Breast epithelium (tissue), 4 donors: Measurements from ENCODE around the gene BTK. TPM values are rescaled to one million over a fixed set of nuclear protein-coding genes. Genes with fewer than 3 reads are reported as not detected.

Experiments used
- DNase-seq, 2 donors: peaks; one replicate each; pipeline ENCODE4 v3.0.0-alpha.2; 2019; ENCODE audit warnings: low spot score in 2 of 2
- H3K27ac ChIP-seq, 2 donors: fragments of 200-600 bp; sonication (generic) in 1 of 2; one replicate each; pipeline ENCODE4 v1.5.1; 2016 to 2019; ENCODE audit warnings: mild to moderate bottlenecking in 1 of 2
- H3K27me3 ChIP-seq, 2 donors: fragments of 200-600 bp; sonication (generic) in 1 of 2; one replicate each; pipeline versions ENCODE4 v1.5.1 to v1.6.0; 2017 to 2019; ENCODE audit warnings: control low read depth in 1 of 2, mild to moderate bottlenecking in 1 of 2
- H3K36me3 ChIP-seq: fragments of 200-600 bp; one replicate; pipeline ENCODE4 v1.5.1; 2019
- H3K4me1 ChIP-seq, 2 donors: fragments of 200-600 bp; sonication (generic); one replicate each; pipeline ENCODE4 v1.5.1; 2016 to 2019; ENCODE audit warnings: control low read depth in 1 of 2
- H3K4me3 ChIP-seq, 3 donors: fragments of 200-600 bp; sonication (generic); 1 replicate in 2 of 3; 2 replicates in 1 of 3; pipeline ENCODE4 v1.5.1; 2016 to 2019; ENCODE audit warnings: mild to moderate bottlenecking in 3 of 3, moderate library complexity in 2 of 3
- H3K9me3 ChIP-seq, 2 donors: fragments of 200-600 bp; sonication (generic) in 1 of 2; one replicate each; pipeline ENCODE4 v1.5.1; 2016 to 2019; ENCODE audit warnings: control low read depth in 1 of 2
- POLR2A ChIP-seq: fragments of 450-650 bp; IDR thresholded peaks from one replicate; pipeline ENCODE4 v1.6.1; 2016; ENCODE audit warnings: antibody characterized with exemption, mild to moderate bottlenecking, moderate library complexity
- POLR2AphosphoS5 ChIP-seq, 3 donors: sonication (generic); formaldehyde crosslinking; IDR thresholded peaks; one replicate each; pipeline ENCODE4 v1.6.1; 2017; ENCODE audit warnings: antibody characterized with exemption in 3 of 3
- intact Hi-C: fragments of 100-400 bp; cut with DNase I; formaldehyde crosslinking; loops from one replicate; pipeline ENCODE4 v1.15.1; 2023; ENCODE audit warnings: low total_unique reads
- total RNA-seq, 3 donors: library from RNA; depleted of rRNA; stranded (reverse); fragments of >200 nt; gene quantifications; one replicate each; pipeline ENCODE4 v1.1.0, GENCODE V29; 2016
- TF ChIP-seq, protein P1 (sequence below), 3 donors: fragments of 450-650 bp; IDR thresholded peaks; one replicate each; pipeline ENCODE4 v1.5.1; 2016 to 2017; ENCODE audit warnings: antibody characterized with exemption in 3 of 3, mild to moderate bottlenecking in 3 of 3, moderate library complexity in 3 of 3

BTK gene
- total RNA-seq, 3 donors from 2014 or later, result 3.9 to 19.7 (median 7.9) TPM

GRCh38 chrX:101370888-101371504, 15.0 kb downstream of the BTK start:
- no peaks in the 10 kb centered on the region for H3K4me1 ChIP-seq
- no peaks in the 10 kb centered on the region for H3K9me3 ChIP-seq
- H3K27me3 ChIP-seq, result peaks cover 0 to 47% of the 10 kb centered on the region in 2 donors
- intact Hi-C loops, result no loop called here
- H3K27ac ChIP-seq, result no peak overlapping the region
- H3K36me3 ChIP-seq, result no peaks in the 10 kb centered on the region
- no peak overlapping the region for H3K4me3 ChIP-seq
- TF ChIP-seq POLR2AphosphoS5 (IDR thresholded peaks at IDR 0.05), result no peak
- TF ChIP-seq, protein P1, sequence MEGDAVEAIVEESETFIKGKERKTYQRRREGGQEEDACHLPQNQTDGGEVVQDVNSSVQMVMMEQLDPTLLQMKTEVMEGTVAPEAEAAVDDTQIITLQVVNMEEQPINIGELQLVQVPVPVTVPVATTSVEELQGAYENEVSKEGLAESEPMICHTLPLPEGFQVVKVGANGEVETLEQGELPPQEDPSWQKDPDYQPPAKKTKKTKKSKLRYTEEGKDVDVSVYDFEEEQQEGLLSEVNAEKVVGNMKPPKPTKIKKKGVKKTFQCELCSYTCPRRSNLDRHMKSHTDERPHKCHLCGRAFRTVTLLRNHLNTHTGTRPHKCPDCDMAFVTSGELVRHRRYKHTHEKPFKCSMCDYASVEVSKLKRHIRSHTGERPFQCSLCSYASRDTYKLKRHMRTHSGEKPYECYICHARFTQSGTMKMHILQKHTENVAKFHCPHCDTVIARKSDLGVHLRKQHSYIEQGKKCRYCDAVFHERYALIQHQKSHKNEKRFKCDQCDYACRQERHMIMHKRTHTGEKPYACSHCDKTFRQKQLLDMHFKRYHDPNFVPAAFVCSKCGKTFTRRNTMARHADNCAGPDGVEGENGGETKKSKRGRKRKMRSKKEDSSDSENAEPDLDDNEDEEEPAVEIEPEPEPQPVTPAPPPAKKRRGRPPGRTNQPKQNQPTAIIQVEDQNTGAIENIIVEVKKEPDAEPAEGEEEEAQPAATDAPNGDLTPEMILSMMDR (IDR thresholded peaks at IDR 0.05), result no peak
- no peak for DNase-seq

DNA sequence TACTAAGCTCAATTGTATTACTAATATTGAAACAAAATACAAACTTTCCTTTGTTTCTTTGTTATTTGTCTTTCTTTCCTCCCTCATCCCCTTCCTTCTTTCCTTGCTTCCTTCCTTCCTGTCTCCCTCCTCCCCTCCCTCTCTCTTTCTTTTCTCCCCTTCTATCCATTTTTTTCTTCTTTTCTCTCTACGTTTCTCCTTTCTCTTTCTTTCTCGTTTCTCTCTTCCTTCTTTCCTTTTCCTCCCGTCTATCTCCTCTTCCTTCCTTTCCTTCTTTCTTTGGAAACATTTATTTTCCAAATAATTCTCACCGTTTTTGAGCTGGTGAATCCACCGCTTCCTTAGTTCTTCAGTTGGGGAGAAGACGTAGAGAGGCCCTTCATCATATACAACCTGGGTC, 16.3 kb downstream of the BTK start:
- no peak for DNase-seq
- no peak for TF ChIP-seq POLR2AphosphoS5 (IDR thresholded peaks at IDR 0.05)
- no peak for TF ChIP-seq POLR2A
- TF ChIP-seq, protein P1 (IDR thresholded peaks at IDR 0.05), result no peak
- Histone ChIP-seq H3K36me3 (no peaks in the 10 kb centered on the region), H3K4me1 (no peaks in the 10 kb centered on the region), H3K27ac (no peak overlapping the region), H3K4me3 (no peak overlapping the region), H3K9me3 (no peaks in the 10 kb centered on the region), H3K27me3 (peaks cover 0 to 49% of the 10 kb centered on the region in 2 donors)
- intact Hi-C loops, result no loop called here

- no peaks in the 10 kb centered on the region for H3K4me1 ChIP-seq
- no peak overlapping the region for H3K4me3 ChIP-seq
- H3K27me3 ChIP-seq, result peaks cover 0 to 52% of the 10 kb centered on the region in 2 donors
- DNase-seq, result no peak
- TF ChIP-seq, protein P1 (IDR thresholded peaks at IDR 0.05), result no peak
- TF ChIP-seq POLR2A (no peak), POLR2AphosphoS5 (IDR thresholded peaks at IDR 0.05) (no peak)
- H3K9me3 ChIP-seq, result no peaks in the 10 kb centered on the region
- H3K27ac ChIP-seq, result no peak overlapping the region
- H3K36me3 ChIP-seq, result no peaks in the 10 kb centered on the region
- intact Hi-C loops, result no loop called here
Observed at GRCh38 chrX:101368800-101369199, 17.2 kb downstream of the BTK start.

- intact Hi-C loops, result no loop called here
- no peaks in the 10 kb centered on the region for H3K4me1 ChIP-seq
- no peak overlapping the region for H3K27ac ChIP-seq
- H3K27me3 ChIP-seq, result peaks cover 0 to 52% of the 10 kb centered on the region in 2 donors
- H3K9me3 ChIP-seq, result no peaks in the 10 kb centered on the region
- H3K4me3 ChIP-seq, result no peak overlapping the region
- no peak for TF ChIP-seq POLR2AphosphoS5 (IDR thresholded peaks at IDR 0.05)
- TF ChIP-seq, protein P1 (IDR thresholded peaks at IDR 0.05), result no peak
- TF ChIP-seq POLR2A, result no peak
- no peaks in the 10 kb centered on the region for H3K36me3 ChIP-seq
- DNase-seq, result no peak
Observed at GRCh38 chrX:101365301-101365795, 20.6 kb downstream of the BTK start.

DNA sequence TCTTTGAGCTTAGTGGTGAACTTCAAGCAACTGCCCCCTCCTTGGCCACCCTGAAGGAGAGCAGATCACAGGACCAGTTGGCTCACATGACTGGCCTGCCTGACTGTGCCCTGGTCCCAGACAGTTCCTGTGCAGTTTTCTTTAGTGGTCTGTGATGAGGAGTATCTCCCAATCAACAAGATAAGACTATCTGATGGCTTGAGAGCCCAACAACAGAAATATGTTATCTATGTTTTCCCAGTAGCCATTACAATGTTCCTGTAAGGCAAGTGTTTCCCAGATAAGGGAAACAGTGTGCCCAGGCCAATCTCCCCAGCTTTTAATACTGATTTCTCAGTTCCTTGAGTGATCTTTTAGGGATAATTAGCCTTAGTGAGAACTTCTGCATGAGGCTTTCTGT, 23.2 kb downstream of the BTK start:
- Histone ChIP-seq H3K27me3 (peaks cover 0 to 52% of the 10 kb centered on the region in 2 donors), H3K4me1 (no peaks in the 10 kb centered on the region), H3K36me3 (no peaks in the 10 kb centered on the region), H3K27ac (no peak overlapping the region), H3K9me3 (no peaks in the 10 kb centered on the region), H3K4me3 (no peak overlapping the region)
- TF ChIP-seq, protein P1 (IDR thresholded peaks at IDR 0.05), result no peak
- TF ChIP-seq POLR2AphosphoS5 (IDR thresholded peaks at IDR 0.05), result no peak
- intact Hi-C loops, result no loop called here
- DNase-seq, result no peak
